ENCODE data around the gene SFMBT1. TPM values are rescaled to one million over a fixed set of nuclear protein-coding genes. Genes with fewer than 3 reads are reported as not detected.
A peak's percentile ranks its signal among the peaks of the same experiment; 100 is the strongest.

SFMBT1 gene
- total RNA-seq, 1 donor from 2014 or later = 6.5 TPM

DNA sequence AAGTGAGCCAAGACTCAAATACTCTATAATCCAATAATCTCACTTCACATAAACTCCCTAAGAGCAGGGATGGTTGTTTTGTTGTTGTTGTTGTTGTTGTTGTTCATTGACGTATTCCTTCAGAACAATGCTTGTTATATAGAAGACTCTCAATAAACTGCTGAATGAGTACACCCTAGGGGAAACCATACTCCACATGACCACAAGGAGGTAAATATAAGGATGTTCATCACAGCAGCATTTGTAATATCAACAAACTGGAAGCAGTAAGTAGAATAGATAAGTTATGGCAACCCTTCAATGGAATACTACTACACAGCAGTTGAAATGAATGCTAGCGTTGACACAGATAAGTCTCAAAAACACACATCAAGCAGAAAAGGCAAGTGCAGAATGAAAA, 86.1 kb downstream of the SFMBT1 start:
- Mint-ChIP-seq H3K4me1 (ENCODE audit: low read depth, unreplicated experiment) (no peaks in the 10 kb centered on the region), H3K27me3 (ENCODE audit: unreplicated experiment) (no peaks in the 10 kb centered on the region), H3K9me3 (ENCODE audit: unreplicated experiment) (no peaks in the 10 kb centered on the region), H3K27ac (ENCODE audit: unreplicated experiment) (no peak overlapping the region), H3K4me3 (ENCODE audit: unreplicated experiment) (no peak overlapping the region), H3K36me3 (ENCODE audit: unreplicated experiment) (peaks cover 4% of the 10 kb centered on the region)
- DNase-seq = no peak
- TF ChIP-seq, protein P1, sequence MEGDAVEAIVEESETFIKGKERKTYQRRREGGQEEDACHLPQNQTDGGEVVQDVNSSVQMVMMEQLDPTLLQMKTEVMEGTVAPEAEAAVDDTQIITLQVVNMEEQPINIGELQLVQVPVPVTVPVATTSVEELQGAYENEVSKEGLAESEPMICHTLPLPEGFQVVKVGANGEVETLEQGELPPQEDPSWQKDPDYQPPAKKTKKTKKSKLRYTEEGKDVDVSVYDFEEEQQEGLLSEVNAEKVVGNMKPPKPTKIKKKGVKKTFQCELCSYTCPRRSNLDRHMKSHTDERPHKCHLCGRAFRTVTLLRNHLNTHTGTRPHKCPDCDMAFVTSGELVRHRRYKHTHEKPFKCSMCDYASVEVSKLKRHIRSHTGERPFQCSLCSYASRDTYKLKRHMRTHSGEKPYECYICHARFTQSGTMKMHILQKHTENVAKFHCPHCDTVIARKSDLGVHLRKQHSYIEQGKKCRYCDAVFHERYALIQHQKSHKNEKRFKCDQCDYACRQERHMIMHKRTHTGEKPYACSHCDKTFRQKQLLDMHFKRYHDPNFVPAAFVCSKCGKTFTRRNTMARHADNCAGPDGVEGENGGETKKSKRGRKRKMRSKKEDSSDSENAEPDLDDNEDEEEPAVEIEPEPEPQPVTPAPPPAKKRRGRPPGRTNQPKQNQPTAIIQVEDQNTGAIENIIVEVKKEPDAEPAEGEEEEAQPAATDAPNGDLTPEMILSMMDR (IDR thresholded peaks at IDR 0.05; ENCODE audit: partially characterized antibody, unreplicated experiment) = no peak

DNA sequence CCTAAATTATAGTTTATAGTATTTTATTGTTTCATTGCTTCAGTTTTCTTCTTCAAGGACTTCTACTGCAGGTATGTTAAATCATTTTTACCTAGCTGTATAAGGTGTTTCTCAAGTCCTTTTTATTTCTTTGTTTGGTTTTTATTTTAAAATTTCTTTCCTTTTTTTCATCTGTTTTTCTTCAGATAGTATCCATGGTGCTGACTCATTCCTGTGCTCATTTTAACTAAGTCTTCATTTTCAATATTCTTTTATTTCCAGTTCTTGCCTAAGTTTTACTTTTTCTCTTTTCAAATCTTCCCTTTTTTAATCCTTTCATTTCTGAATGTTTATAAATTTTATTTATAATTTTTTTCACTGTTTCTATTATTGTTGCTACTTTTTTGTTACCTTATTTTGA, 106.3 kb downstream of the SFMBT1 start:
- Mint-ChIP-seq H3K9me3 (ENCODE audit: unreplicated experiment) (peaks cover 3% of the 10 kb centered on the region), H3K27ac (ENCODE audit: unreplicated experiment) (peak overlapping the region; percentile 72), H3K27me3 (ENCODE audit: unreplicated experiment) (no peaks in the 10 kb centered on the region), H3K4me1 (ENCODE audit: low read depth, unreplicated experiment) (peaks cover 22% of the 10 kb centered on the region), H3K36me3 (ENCODE audit: unreplicated experiment) (no peaks in the 10 kb centered on the region), H3K4me3 (ENCODE audit: unreplicated experiment) (no peak overlapping the region)
- TF ChIP-seq, protein P1 (IDR thresholded peaks at IDR 0.05; ENCODE audit: partially characterized antibody, unreplicated experiment) = no peak
- no peak for DNase-seq

DNA sequence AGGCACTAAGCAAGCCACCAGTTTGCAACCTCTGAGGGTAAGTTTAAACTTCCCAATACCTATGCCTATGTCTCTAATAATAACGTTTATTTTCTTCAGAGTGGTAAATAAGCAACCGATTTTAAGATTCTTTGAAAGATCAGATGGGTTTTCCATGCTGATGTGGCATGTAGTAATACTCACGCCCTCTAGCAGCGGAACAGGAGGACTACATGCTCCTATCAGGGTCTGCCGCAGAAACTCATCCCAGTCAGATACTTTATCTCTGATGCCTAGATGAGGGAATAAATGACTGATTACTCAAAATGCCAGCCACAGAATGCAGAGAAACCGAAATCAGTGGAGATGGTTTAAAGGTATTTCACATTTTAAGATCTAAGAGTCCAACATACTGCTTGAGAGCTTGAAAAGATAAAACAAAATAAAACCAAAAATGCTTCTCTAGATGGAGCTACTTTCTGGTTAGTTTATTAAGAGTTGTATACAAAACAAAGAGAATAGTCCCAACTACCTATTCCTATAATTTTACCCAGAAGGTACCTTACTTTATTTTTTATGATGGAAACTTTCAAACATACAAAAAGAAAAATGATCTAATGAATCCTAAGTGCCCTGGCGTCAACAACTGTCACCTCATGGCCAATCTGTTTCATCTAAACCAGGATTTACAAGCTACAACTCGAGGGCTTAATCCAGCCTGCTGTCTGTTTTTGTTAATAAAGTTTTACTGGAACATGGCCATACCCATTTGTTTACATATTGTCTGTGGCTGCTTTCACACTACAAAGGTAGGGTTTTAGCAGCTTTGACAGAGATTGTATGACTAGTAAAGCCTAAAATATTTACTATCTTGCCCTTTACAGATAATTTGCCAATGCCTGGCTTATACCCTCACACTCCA, 111.0 kb downstream of the SFMBT1 start:
- Mint-ChIP-seq H3K9me3 (ENCODE audit: unreplicated experiment) (peaks cover 3% of the 10 kb centered on the region), H3K36me3 (ENCODE audit: unreplicated experiment) (no peaks in the 10 kb centered on the region), H3K27ac (ENCODE audit: unreplicated experiment) (no peak overlapping the region), H3K4me1 (ENCODE audit: low read depth, unreplicated experiment) (peaks cover 18% of the 10 kb centered on the region), H3K4me3 (ENCODE audit: unreplicated experiment) (no peak overlapping the region), H3K27me3 (ENCODE audit: unreplicated experiment) (no peaks in the 10 kb centered on the region)
- DNase-seq = peak; percentile 45
- TF ChIP-seq, protein P1 (IDR thresholded peaks at IDR 0.05; ENCODE audit: partially characterized antibody, unreplicated experiment) = peak; percentile 73

DNA sequence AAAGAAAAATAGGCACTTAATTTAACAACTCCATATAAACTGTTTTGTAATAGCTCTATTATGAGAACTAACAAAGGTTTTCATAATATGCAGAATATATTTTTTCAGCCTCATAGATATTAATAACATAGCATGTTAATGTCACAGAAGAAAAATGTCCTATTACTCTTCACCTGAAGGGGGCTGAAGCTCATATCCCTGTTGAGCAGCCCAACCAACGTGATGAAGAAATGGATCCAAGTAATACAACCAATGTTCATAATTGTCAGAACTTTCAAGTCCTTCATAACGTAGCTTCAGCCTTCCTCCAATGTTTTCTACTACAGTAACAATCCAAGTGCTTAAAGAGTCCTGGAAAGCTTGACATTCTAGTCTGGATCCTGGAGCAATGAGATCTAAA, 114.0 kb downstream of the SFMBT1 start:
- TF ChIP-seq, protein P1 (IDR thresholded peaks at IDR 0.05; ENCODE audit: partially characterized antibody, unreplicated experiment) = peak; percentile 29

DNA sequence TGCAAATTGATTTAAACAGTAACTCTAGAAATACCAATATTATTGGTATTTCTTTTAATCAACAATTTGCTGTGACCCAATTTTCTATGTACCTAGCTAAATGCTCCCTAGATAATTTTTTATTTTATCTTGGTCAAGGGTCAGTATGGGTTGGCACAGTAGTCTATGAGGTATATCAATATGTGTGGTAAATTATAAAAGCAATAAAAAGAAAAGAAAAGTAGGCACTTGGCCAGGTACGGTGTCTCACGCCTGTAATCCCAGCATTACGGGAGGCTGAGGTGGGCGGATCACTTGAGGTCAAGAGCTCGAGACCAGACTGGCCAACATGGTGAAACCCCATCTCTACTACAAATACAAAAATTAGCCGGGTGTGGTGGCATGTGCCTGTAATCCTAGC, 114.5 kb downstream of the SFMBT1 start:
- Mint-ChIP-seq H3K4me3 (ENCODE audit: unreplicated experiment) (no peak overlapping the region), H3K27me3 (ENCODE audit: unreplicated experiment) (no peaks in the 10 kb centered on the region), H3K9me3 (ENCODE audit: unreplicated experiment) (no peaks in the 10 kb centered on the region), H3K4me1 (ENCODE audit: low read depth, unreplicated experiment) (peaks cover 7% of the 10 kb centered on the region), H3K36me3 (ENCODE audit: unreplicated experiment) (no peaks in the 10 kb centered on the region), H3K27ac (ENCODE audit: unreplicated experiment) (no peak overlapping the region)
- TF ChIP-seq, protein P1 (IDR thresholded peaks at IDR 0.05; ENCODE audit: partially characterized antibody, unreplicated experiment) = no peak
- no peak for DNase-seq

More for the DNA sequence above, 114.0 kb downstream of the SFMBT1 start:
- H3K4me1 Mint-ChIP-seq (ENCODE audit: low read depth, unreplicated experiment) = peaks cover 7% of the 10 kb centered on the region
- no peaks in the 10 kb centered on the region for H3K36me3 Mint-ChIP-seq (ENCODE audit: unreplicated experiment)
- DNase-seq = no peak
- no peak overlapping the region for H3K4me3 Mint-ChIP-seq (ENCODE audit: unreplicated experiment)
- no peak overlapping the region for H3K27ac Mint-ChIP-seq (ENCODE audit: unreplicated experiment)
- H3K9me3 Mint-ChIP-seq (ENCODE audit: unreplicated experiment) = no peaks in the 10 kb centered on the region
- H3K27me3 Mint-ChIP-seq (ENCODE audit: unreplicated experiment) = no peaks in the 10 kb centered on the region

Measured in glutamatergic neuron (in vitro differentiated cells).